GM18861 (cell line): ENCODE data around the gene LPIN1.

ENCODE experiments used
- ATAC-seq: cut with Tn5 transposase; IDR thresholded peaks from one replicate; pipeline ENCODE4 v1.9.1; 2021; ENCODE audit not compliant: unreplicated experiment

LPIN1 gene

DNA sequence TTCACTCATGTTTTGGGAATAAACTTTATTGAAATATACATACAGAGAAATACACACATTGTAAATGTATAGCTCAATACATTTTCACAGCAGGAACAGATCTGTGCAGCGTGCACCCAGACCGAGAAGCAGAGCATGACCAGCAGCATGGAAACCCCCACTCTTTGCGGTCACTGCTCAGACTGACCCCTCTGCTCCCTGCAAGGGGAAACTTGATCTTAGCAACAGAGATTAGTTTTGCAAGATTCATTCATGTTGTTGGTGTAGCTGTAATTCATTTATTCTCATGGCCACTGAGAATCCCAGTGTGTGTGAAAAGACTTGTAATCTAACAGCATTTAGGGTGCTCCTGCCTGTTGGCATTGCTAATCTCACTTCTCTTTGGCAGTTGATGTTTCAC is 35.2 kb downstream of the LPIN1 start:
- ATAC-seq = no peak

DNA sequence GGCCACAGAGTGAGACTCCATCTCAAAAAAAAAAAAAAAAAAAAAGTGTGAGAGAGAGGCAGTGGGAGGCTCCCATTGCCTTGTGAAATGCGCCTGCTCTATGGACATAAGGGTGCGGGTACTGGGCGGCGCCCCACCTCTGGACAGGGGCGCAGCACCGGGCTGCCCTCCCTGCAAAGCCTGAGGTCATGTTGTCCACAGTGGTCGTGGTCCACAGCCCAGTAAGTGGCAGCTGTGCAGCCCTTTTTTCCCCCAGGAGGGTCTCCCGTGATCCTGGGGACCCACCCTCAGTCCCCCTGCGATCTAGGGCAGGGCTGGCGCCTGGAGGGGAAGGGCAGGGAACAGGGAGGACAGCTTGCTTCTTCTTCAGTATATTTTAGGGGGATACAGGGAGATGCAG is 37.8 kb downstream of the LPIN1 start:
- no peak for ATAC-seq

DNA sequence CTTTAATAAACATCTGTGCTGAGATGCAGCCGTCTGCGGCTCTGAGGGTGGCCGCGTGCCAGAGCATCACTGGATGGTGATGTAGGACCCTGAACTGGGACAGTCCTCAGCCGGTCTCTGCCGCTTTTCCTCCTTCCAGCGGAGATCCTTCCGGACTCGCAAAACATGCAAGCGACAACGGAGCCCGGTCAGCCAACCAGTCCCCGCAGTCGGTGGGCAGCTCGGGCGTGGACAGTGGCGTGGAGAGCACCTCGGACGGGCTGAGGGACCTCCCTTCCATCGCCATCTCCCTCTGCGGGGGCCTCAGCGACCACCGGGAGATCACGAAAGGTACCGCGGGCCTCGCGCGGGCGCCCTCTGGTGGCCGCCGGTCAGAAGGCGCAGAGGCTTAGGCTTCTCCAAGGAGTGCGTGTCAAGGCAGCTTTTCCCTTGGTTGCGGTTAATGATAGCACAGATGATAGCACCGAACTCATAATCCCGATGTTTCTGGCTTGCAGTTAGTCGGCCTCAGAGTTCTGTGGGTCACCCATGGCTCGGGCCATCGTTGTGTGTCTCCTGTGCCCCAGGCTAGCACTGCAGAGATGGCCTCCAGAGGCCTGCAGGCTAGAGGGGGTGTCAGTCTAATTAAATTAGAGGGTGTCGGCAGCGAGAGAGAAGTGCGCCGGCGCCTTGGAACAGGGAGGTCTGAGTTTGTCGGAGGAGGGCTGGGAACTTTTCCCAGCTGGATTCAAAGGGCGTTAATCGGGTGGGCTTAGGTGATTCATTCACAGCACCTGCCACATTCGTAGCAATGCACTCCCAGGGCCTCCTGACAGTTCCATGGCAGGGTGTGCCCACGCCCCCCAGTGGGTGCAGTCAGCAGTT is 38.5 kb downstream of the LPIN1 start:
- no peak for ATAC-seq

DNA sequence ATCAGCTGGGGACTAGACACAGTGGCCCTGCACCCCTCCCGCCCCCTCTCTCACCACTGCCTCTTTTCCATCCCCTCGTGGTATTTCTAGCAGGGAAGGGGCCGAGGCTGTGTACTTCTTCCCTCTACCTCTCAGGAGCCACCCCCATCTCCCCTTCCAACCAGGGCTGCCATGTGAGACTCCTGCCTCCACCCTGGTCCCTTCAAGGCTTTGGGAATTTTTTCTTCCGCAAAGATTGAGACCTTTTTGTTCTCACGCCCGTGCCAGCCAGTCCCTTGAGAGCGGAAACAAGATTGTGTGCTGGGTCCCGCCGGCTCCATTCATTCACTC is 39.1 kb downstream of the LPIN1 start:
- ATAC-seq = no peak

DNA sequence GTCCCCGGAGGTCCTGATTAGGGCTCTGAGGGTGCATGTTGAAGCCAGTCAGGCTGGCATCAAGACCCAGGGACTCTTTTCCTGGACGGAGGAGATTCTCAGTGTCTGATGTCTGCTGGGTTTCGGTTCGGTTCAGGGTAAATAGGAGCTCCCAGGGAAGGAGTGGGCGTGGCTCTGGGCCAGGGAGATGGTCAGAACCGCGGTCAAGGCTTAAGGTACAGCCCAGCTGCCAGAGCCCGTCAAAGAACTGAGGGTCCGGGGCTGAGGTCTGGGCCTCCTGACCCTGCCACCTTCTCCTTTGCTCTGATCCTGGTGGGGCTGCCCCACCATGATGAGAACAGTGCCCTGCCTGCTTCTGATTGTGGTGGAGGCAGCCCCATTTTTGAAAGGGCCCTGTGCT is 39.8 kb downstream of the LPIN1 start:
- ATAC-seq = no peak

DNA sequence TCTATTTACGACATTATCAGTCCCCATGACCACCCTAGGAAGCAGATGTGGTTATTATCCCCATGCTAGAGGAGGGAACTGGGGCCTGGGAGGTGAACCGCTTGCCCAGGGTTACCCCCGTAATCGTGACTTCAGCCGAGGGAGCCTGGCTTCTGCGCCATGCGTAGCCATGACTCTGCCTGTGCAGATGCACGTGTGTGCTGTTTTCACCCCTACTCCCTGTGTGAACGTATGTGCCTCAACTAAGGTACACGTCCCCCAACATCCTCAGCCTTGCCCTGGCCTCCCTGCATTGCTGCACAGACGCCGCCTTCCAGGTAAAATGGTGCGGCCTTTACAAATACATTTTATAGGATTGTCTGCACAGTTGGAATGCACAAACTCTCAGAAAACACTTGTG is 40.2 kb downstream of the LPIN1 start:
- ATAC-seq = no peak

DNA sequence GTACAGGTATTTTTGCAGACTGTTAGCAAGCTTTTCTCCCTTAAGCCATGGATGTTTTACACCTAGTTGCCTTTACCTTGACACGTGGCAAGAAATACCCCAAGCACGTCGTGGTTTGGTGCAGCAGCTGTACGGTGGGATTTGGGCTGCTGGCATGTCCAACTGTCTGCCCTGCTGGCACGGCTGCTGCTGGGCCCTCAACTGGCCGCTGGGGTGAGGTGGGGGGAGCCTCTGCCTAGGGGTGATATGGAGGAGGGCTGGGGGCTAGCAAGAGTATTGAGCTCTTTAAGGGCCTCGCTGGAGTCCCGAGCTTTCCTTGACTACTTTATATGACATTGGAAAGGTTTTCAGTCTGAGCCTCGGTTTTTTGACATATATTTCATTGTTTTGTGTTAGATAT is 41.6 kb downstream of the LPIN1 start:
- ATAC-seq = no peak

DNA sequence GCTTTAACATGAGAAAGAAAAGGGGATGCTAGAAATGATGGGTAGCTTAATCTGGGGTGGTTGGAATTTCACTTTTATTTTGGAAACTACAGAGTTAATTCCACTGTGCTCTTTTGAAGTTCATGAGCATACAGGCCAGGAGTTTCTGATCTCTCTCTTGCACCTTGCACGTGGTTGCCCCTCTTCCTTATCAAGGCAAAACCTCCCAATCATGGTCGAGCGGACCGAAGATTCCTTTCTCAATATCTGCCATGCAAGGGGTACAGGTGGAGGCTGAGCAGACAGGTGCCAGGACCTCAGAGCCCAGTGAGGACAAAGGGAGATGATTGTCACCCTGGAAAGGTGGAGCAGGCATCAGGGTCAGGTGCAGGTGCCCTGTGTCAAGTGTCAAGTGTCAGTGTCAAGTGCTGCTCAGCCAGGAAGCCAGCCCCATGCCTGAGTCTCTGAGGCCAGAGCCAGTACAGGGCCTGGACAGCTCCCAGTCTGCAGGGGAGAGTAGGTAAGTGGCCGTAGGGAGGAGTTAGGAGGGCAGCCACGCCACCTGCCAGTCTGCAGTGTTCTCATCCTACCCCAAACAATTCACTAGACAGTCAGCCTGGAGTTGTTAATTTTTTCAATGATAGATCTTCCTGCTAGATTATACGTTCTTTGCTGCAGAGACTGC is 42.2 kb downstream of the LPIN1 start:
- ATAC-seq = no peak

DNA sequence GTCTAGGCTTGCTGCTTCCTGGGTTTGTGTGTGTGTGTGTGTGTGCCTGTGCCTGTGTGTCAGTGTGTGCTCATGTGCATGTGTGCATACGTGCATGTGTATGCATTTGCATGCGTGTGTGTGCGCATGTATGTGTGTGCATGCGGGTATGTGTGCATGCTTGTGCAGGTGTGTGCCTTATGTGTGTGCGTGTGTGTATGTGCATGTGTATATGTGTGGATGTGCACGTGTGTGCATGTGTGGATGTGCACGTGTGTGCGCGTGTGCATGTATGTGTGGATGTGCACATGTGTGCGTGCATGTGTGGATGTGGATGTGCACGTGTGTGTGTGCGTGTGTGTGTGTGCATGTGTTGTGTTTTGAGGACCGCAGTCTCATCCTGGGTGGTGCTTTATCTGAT is 42.8 kb downstream of the LPIN1 start:
- no peak for ATAC-seq

DNA sequence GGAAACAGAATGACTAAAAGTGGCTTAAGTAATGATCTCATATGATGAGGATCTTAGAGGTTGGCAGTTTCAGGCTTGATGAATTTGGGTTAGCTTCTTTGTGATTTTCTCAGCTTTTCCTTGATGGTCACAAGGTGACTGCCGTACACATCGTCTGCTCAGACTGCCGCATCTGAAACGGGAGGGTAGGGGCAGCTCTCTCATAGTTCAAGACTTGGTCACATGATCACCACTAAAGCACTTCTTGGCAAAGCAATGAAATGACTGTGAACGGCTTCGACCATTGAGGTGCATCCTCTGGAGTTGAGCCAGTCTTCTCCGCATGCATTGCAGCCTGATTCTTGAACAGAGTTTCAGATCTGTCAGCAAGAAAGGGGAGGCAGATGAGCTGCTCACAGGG is 43.8 kb downstream of the LPIN1 start:
- ATAC-seq = no peak

DNA sequence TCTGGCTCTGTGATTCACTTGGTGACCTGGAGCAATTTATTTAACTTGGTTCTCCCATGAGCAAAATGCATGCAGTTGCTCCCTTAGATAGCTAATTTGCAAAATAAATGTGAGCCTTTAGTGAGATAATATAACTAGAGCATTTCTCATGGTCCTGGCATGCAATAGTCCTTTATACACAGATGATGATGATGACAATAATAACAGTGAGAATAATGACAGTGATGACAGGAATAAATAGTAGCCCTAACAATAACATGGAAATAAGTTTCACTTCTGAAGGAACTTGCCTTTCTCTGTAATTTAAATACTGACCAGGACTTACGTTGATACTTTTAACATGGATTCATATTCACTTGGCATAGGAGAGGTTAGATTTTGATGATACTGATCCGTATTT is 49.2 kb downstream of the LPIN1 start:
- no peak for ATAC-seq

DNA sequence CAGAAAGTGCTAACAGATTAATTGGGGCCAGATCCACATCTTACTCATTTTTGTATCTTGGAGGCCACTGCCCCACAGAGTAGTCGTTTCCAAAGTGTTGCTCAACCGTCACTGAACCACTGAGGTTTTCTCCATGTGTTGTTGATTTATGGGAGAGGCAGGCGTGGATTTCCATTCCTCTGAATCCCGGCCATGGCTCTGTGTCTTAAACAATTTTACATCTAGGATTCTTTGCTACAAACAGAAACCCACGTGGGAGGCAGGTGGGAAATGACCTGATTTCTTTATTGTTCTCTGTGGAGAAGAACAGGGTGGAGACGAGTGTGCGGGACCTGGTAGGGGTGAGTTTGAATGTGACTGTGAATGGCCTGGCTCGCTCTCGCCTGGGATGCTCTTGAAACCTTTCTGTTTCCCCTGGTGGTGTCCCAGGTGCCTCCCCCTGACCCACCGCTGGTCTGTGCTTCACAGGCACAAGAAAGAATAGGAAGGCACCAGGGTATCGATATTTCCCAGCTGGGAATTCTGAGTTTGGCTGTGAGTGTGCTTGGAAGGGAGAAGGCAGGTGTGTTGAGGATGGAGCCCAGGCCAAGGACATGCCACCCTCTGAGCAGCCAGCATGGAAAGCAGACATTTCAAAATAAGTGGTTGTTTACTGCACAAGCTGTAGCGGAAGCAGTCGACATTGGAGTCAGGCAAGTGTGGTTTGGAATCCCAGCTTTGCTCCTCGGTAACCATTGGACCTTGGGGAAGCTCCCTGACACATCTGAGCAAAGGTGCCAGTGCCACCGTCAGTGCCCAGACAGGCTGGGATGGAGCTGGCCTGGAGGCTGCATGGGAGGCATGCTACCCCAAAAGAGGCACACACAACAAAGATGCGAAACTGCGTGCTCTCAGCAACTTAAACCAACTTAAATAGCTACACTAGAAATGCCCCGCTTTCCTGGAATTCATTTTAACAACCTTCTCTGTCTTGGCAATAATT is 50.0 kb downstream of the LPIN1 start:
- no peak for ATAC-seq

DNA sequence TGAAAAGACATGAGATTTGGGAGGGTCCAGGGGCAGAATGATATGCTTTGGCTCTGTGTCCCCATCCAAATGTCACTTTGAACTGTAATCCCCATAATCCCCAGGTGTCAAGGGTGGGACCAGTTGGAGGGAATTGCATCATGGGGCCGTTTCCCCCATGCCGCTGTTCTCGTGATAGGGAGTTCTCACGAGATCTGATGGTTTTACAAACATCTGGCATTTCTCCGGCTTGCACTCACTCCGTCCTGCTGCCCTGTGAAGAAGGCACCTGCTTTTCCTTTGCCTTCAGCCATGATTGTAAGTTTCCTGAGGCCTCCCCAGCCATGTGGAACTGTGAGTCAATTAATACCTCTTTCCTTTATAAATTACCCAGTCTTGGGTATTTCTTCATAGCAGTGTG is 51.4 kb downstream of the LPIN1 start:
- no peak for ATAC-seq

DNA sequence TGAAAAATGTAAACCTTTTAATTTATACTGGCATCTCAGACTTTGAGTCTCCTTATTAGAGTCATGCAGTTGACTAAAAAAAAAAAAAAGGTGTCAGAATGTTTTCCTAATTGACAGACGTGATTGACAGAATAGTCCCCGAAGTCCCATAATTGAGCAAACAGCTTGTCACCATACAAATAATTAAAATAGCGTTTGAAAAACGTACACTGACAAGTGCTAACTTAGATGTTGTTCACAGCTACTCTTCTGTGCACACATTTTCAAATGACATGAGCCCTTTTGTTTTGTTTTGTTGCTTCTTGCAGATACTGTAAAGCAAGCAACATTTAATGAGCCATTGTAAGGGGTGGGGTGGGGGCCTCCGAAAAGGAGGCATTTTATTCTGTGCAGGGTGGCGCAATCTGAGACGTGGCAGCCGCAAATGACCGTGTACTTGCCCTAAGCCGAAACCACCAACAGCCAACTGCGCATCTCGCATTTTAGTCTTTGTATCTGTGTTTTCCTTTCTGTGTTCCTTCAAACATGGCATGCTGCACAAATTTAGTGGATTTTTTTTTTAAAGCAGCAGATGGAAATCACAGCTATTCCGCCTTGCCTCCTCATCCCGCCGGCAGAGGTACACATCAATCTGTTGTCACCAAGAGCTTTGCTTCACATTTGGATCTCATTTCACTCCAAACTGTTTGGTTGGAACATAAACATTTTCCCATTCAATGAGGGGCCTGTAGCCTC is 52.4 kb downstream of the LPIN1 start:
- ATAC-seq = no peak

DNA sequence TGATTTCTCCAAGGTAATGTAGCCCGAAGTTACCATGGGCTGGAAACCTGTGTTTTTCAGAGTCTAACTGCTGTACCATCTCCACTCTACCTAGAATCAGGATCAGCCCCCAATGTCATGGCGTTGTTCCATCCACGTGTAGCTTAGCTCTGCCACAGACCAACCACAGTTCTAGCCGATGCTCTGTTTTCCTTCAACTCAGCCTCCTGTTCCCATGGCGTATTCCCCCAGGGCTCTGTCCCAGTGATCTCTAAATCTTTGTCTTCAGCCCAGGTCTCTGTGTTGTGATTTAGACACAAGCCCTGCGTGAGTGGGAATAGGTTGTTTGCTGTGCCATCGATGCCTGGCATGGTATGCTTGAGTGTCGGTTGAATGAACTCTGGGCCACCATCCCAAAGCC is 53.4 kb downstream of the LPIN1 start:
- ATAC-seq = no peak

DNA sequence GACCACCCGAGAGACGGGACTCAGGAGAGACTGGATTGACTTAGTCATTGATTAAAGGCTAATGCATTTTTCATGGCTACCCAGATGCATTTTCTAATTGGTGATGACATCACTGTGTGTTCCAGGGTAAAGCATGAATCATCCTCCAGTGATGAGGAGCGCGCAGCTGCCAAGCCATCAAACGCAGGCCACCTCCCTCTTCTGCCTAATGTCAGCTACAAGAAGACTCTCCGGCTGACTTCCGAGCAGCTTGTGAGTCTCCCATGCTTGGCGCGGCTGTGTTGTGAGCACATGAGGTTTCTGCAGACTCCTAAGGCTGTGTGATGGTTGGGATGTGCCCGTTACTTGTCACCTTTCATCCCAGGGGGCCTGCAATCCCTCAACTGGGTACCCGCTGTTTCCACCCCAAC is 56.4 kb downstream of the LPIN1 start:
- ATAC-seq = no peak

DNA sequence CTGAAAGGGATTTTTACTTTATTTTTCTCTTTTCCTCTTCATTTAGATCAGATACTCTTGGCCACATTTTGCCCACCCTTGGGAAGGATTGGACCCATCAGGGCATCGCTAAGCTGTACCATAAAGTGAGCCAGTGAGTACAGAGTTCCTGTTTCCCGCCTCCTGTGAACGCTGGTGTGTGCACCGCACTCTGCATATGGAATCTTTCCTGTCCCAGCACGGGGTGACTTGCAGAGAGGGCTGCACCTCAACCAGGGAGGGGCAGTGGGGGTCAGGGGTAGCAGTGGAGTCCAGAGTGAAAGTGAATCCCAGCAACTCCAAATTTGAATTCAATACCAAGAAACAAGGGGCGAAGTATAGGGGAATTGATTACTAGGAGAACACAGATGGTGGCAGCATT is 58.6 kb downstream of the LPIN1 start:
- ATAC-seq = no peak

DNA sequence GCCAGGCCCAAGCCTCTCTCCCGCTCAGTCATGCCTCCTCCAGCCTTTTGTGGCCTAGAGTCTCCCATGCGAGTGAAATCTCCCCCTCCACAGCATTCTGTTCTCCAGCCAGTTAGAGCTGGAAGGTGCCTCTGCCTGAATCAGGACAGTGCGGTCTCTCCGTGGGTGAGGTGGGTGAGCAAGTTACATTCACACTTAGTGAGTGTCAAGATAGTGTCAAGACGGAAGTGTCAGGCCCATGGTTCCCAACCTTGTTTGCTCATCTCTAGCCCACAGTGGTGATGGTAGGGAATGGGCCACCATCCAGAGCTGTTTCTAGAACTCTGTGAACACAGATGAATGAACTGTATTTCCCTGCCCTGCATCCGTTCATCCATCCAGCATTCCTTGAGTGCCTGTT is 59.5 kb downstream of the LPIN1 start:
- no peak for ATAC-seq

DNA sequence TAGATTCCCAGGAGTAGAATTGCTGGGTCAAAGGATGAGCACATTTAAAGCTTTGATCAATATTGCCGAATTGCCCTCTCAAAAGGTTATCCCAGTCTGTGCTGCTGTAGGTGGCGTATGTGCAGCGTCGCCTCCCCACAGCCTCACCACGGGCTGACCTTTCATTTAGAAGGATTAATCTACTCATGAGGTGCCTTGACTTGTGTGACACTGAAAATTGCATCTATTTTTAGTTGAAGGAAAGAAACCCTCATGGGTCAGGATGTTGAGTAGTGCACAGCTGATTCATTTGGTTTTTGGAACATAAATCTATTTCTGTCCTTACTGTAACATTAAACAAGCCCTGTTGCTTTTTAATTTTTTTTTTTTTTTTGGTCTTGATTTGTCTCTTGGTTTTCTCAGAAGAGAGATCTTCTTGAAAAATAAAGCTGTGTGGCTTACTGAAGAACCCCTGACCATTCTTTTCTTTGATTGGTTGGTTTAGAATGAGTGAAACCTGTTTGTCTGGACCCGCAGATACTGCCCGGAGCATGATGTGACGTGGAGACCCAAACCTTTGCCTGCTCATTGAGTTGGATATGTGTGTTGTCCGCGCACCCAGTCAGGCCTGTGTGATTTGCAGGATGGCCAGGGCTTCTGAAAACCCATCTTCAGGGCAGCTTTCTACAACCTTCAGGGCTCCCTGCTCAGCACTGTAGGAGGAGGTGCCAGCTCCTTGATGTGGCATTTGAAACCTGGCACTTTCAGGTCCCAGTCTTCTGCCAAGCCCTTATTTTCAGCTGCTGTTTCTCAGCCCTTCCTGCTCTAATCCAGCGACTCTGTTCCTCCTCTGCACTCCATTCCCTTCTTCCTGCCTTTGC is 61.0 kb downstream of the LPIN1 start:
- no peak for ATAC-seq

DNA sequence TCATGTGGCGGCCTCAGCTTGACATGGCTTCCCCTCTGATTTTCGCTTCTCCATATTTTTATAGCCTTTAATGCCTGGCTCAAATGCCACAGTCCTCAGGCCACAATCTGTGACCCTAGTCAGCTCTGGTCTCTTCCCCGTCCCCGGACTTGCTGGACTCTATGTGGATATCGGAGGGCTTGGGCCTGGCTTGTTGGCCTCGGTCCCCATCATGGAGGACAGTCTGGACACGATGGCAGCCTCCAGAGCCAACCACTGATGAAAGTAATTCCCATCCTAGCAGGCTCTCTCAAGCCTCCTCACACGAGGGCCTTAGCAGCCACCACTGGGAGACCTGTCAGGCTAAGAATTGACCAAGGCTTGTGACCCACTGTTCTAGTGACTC is 61.6 kb downstream of the LPIN1 start:
- no peak for ATAC-seq
